Measurements from ENCODE around the gene WDR82. TPM values are rescaled to one million over a fixed set of nuclear protein-coding genes. Genes with fewer than 3 reads are reported as not detected.

WDR82 gene
- polyA plus RNA-seq, 2 donors, result 19.9 to 33.6 TPM

DNA sequence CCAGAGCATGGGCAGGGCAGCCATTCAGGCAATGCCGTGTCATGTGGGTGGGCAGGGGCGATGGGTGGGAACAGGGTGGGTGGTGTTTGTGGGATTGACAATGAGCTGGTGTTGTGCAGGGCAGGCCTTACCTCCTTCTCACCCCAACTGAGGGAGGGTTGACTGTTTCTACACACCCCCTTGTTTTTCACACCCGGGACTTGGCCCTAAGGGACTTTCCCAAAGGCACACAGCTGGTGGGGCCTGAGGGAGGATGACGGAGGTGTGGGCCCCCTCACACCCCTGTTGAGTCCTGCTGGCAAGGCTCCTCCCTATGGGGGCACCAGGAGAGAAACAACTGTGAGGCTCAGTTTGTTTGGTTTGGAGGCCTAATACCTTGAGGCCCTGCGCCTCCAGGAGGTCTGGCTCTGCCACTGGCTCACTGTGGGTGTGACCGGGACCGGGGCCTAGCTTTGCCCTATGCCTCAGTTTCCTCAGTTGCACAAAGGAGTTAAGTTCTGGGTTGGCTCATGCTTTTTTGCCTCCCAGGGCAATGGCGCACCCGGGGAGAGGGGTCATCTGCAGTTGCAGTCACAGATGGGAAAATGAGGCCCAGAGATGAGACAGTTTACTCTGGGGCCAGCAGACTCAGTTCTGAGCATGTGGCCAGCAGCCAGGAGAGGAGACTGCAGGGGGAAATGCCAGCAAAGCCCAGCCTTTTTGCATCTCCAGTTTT lies 32.6 kb upstream of the WDR82 start:
- H3K4me1 ChIP-seq (ENCODE audit: control insufficient read depth in 2 of 2, insufficient read depth in 2 of 2, low read length in 1 of 2), result peaks cover 6 to 9% of the 10 kb centered on the region in 2 donors
- H3K27me3 ChIP-seq (ENCODE audit: control insufficient read depth in 1 of 2, insufficient read depth in 2 of 2, low read length in 2 of 2), result no peaks in the 10 kb centered on the region
- no peaks in the 10 kb centered on the region for H3K36me3 ChIP-seq (ENCODE audit: control insufficient read depth in 2 of 2, insufficient read depth in 2 of 2, low read length in 1 of 2)
- H3K9me3 ChIP-seq (ENCODE audit: control insufficient read depth in 2 of 2, insufficient read depth in 1 of 2, low read depth in 1 of 2, low read length in 1 of 2), result no peaks in the 10 kb centered on the region
- H3K27ac ChIP-seq (ENCODE audit: low read depth in 2 of 2, low read length in 1 of 2), result no peak overlapping the region
- no peak overlapping the region for H3K4me3 ChIP-seq (ENCODE audit: low read depth in 1 of 2, low read length in 2 of 2)
- 73 to 74% methylated on average over 9 of the region's 9 CpGs for WGBS, 2 donors

DNA sequence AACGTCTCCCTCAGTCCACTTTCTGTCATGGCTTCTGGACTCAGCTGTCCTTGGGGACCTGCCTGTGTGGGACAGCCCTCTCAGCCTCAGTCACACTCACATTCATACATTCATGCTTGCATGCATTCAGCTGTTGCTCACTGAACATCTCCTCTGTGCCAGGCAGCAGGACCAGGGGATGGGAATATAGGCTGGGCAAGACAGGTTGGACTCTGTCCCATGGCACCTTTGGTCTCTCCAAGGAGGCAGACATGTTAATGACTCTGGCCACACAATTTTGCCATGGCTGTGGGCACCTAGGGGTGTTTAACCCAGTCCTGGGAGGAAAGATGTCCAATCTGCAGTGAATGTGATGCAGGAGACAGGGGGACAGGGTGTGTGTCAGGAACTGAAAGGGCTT lies 29.9 kb upstream of the WDR82 start:
- no peaks in the 10 kb centered on the region for H3K9me3 ChIP-seq (ENCODE audit: control insufficient read depth in 2 of 2, insufficient read depth in 1 of 2, low read depth in 1 of 2, low read length in 1 of 2)
- H3K27me3 ChIP-seq (ENCODE audit: control insufficient read depth in 1 of 2, insufficient read depth in 2 of 2, low read length in 2 of 2), result no peaks in the 10 kb centered on the region
- WGBS, 2 donors, result 73 to 89% methylated on average over 1 of the region's 1 CpG
- no peak overlapping the region for H3K27ac ChIP-seq (ENCODE audit: low read depth in 2 of 2, low read length in 1 of 2)
- no peaks in the 10 kb centered on the region for H3K36me3 ChIP-seq (ENCODE audit: control insufficient read depth in 2 of 2, insufficient read depth in 2 of 2, low read length in 1 of 2)
- H3K4me1 ChIP-seq (ENCODE audit: control insufficient read depth in 2 of 2, insufficient read depth in 2 of 2, low read length in 1 of 2), result peaks cover 3 to 4% of the 10 kb centered on the region in 2 donors
- H3K4me3 ChIP-seq (ENCODE audit: low read depth in 1 of 2, low read length in 2 of 2), result no peak overlapping the region

- Histone ChIP-seq H3K4me1 (ENCODE audit: control insufficient read depth in 2 of 2, insufficient read depth in 2 of 2, low read length in 1 of 2) (no peaks in the 10 kb centered on the region), H3K4me3 (ENCODE audit: low read depth in 1 of 2, low read length in 2 of 2) (no peak overlapping the region), H3K9me3 (ENCODE audit: control insufficient read depth in 2 of 2, insufficient read depth in 1 of 2, low read depth in 1 of 2, low read length in 1 of 2) (no peaks in the 10 kb centered on the region), H3K36me3 (ENCODE audit: control insufficient read depth in 2 of 2, insufficient read depth in 2 of 2, low read length in 1 of 2) (peaks cover 0 to 2% of the 10 kb centered on the region in 2 donors), H3K27me3 (ENCODE audit: control insufficient read depth in 1 of 2, insufficient read depth in 2 of 2, low read length in 2 of 2) (no peaks in the 10 kb centered on the region), H3K27ac (ENCODE audit: low read depth in 2 of 2, low read length in 1 of 2) (no peak overlapping the region)
- WGBS, 2 donors, result 94 to 95% methylated on average over 4 of the region's 4 CpGs
Observed at GRCh38 chr3:52306978-52307377, 28.5 kb upstream of the WDR82 start.

DNA sequence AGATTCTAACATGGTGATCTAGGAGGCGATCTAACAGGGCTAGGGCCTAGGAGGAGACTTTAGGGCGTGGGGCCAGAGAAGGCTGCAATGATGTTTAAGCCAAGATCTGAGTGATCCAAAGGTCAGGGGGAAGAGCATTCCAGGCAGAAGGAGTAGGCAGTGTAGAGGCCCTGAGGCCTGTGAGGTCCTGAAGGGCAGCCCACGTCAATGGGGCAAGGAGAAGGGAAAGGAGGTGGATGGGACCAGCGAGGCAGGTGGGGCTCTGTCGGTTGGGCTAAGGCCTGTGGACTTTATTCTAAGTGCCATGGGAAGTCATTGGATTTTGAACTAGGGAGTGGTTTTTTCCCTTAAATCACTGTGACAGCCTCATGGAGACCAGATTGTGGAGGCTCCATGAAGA lies 27.5 kb upstream of the WDR82 start:
- WGBS, 2 donors, result 81 to 93% methylated on average over 5 of the region's 5 CpGs
- Histone ChIP-seq H3K4me3 (ENCODE audit: low read depth in 1 of 2, low read length in 2 of 2) (no peak overlapping the region), H3K9me3 (ENCODE audit: control insufficient read depth in 2 of 2, insufficient read depth in 1 of 2, low read depth in 1 of 2, low read length in 1 of 2) (no peaks in the 10 kb centered on the region), H3K27me3 (ENCODE audit: control insufficient read depth in 1 of 2, insufficient read depth in 2 of 2, low read length in 2 of 2) (no peaks in the 10 kb centered on the region), H3K36me3 (ENCODE audit: control insufficient read depth in 2 of 2, insufficient read depth in 2 of 2, low read length in 1 of 2) (peaks cover 0 to 2% of the 10 kb centered on the region in 2 donors), H3K27ac (ENCODE audit: low read depth in 2 of 2, low read length in 1 of 2) (no peak overlapping the region), H3K4me1 (ENCODE audit: control insufficient read depth in 2 of 2, insufficient read depth in 2 of 2, low read length in 1 of 2) (no peaks in the 10 kb centered on the region)

DNA sequence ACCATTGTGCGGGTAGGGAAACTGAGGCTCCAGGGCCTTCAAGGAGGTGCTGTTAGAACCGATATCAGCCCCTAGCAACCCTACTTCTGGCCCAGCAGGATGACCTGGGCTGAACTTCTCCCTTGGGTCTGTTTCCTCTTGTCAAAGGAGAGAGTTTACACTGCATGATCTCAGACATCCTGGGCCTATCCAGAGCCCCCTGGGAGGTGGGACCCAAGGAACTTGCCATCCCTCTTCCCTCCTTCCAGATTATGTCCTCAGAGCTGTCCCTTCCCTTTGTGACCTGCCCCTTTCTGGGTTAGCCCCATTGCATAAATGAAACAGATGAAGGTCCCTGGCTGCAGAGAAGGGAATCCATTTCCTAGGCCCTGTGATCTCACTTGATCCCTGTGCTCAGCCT lies 25.4 kb upstream of the WDR82 start:
- H3K27ac ChIP-seq (ENCODE audit: low read depth in 2 of 2, low read length in 1 of 2), result no peak overlapping the region
- H3K27me3 ChIP-seq (ENCODE audit: control insufficient read depth in 1 of 2, insufficient read depth in 2 of 2, low read length in 2 of 2), result no peaks in the 10 kb centered on the region
- H3K9me3 ChIP-seq (ENCODE audit: control insufficient read depth in 2 of 2, insufficient read depth in 1 of 2, low read depth in 1 of 2, low read length in 1 of 2), result no peaks in the 10 kb centered on the region
- H3K36me3 ChIP-seq (ENCODE audit: control insufficient read depth in 2 of 2, insufficient read depth in 2 of 2, low read length in 1 of 2), result peaks cover 0 to 2% of the 10 kb centered on the region in 2 donors
- H3K4me1 ChIP-seq (ENCODE audit: control insufficient read depth in 2 of 2, insufficient read depth in 2 of 2, low read length in 1 of 2), result peaks cover 0 to 3% of the 10 kb centered on the region in 2 donors
- 86 to 92% methylated on average over 2 of the region's 2 CpGs for WGBS, 2 donors
- H3K4me3 ChIP-seq (ENCODE audit: low read depth in 1 of 2, low read length in 2 of 2), result no peak overlapping the region

DNA sequence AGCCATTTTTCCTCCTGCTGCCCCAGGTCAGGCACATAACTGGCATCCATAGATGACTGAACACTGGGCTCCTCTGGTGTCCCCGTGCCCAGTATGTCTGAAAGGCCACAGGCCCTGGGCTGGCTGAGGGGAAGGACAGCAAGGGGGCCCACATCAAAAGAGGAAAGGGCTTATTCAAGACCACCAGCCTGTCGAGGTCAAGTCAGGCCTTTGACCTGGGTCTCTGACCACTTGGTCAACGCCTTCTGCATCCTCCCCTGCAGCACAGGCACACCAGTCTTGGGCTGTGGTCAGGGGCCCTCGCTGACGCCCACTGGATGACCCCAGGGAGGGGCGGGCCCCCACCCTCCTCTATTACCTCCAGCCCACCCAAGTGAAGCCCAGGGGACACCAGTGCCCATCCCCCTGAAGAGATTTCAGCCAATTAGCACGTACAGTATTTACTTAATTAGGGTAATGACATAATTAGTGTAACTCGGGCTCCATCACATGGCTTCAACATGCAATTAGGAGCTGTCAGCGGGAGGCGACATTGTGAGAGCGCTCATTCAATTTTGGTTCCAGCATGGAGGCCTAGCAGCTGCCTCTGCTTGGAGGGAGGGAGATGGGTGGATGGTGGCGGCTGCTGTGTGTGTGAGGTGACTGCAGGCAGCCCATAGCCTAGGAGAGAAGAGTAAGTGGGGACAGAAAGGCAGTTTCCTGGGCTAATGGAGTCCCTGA lies 24.1 kb upstream of the WDR82 start:
- WGBS, 2 donors, result 86 to 88% methylated on average over 12 of the region's 12 CpGs
- H3K27ac ChIP-seq (ENCODE audit: low read depth in 2 of 2, low read length in 1 of 2), result no peak overlapping the region
- H3K4me3 ChIP-seq (ENCODE audit: low read depth in 1 of 2, low read length in 2 of 2), result no peak overlapping the region
- peaks cover 0 to 2% of the 10 kb centered on the region in 2 donors for H3K36me3 ChIP-seq (ENCODE audit: control insufficient read depth in 2 of 2, insufficient read depth in 2 of 2, low read length in 1 of 2)
- no peaks in the 10 kb centered on the region for H3K9me3 ChIP-seq (ENCODE audit: control insufficient read depth in 2 of 2, insufficient read depth in 1 of 2, low read depth in 1 of 2, low read length in 1 of 2)
- peaks cover 0 to 3% of the 10 kb centered on the region in 2 donors for H3K4me1 ChIP-seq (ENCODE audit: control insufficient read depth in 2 of 2, insufficient read depth in 2 of 2, low read length in 1 of 2)
- H3K27me3 ChIP-seq (ENCODE audit: control insufficient read depth in 1 of 2, insufficient read depth in 2 of 2, low read length in 2 of 2), result no peaks in the 10 kb centered on the region

GRCh38 chr3:52299879-52300611 lies 21.6 kb upstream of the WDR82 start:
- no peaks in the 10 kb centered on the region for H3K27me3 ChIP-seq (ENCODE audit: control insufficient read depth in 1 of 2, insufficient read depth in 2 of 2, low read length in 2 of 2)
- H3K4me3 ChIP-seq (ENCODE audit: low read depth in 1 of 2, low read length in 2 of 2), result no peak overlapping the region
- H3K9me3 ChIP-seq (ENCODE audit: control insufficient read depth in 2 of 2, insufficient read depth in 1 of 2, low read depth in 1 of 2, low read length in 1 of 2), result no peaks in the 10 kb centered on the region
- no peak overlapping the region for H3K27ac ChIP-seq (ENCODE audit: low read depth in 2 of 2, low read length in 1 of 2)
- 37 to 47% methylated on average over 14 of the region's 14 CpGs for WGBS, 2 donors
- H3K4me1 ChIP-seq (ENCODE audit: control insufficient read depth in 2 of 2, insufficient read depth in 2 of 2, low read length in 1 of 2), result peaks cover 0 to 3% of the 10 kb centered on the region in 2 donors
- H3K36me3 ChIP-seq (ENCODE audit: control insufficient read depth in 2 of 2, insufficient read depth in 2 of 2, low read length in 1 of 2), result peaks cover 0 to 3% of the 10 kb centered on the region in 2 donors

DNA sequence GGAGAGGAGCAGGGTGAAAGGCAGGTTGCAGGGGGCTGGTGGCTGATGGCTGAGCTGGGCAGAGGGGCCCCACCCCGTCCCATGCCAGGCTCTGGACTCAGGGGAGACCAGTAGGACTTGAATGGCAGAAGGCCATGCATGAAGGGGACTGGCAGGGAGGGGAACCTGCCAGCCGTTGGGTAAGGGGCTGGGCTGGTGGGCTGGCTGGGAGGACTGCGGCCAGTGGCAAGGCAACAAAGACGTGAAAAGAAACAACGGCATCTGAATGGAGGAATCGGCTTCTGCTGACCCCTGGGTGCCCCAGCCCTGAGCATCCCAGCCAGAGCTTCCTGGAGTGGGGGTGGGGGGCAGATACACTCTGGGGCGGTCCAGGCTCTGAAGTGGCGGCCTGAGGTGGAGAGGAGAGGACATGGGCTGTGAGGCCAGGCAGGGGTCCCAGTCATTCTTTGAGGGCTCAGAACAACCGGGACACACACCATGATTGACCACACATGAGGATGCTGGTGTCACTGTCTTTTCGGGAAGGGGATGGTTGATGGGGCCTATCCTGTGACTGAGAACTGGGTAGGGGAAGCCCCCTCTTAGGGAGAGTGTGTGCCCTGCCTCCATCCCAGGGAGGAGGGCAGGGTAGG lies 20.9 kb upstream of the WDR82 start:
- H3K27me3 ChIP-seq (ENCODE audit: control insufficient read depth in 1 of 2, insufficient read depth in 2 of 2, low read length in 2 of 2), result no peaks in the 10 kb centered on the region
- no peaks in the 10 kb centered on the region for H3K9me3 ChIP-seq (ENCODE audit: control insufficient read depth in 2 of 2, insufficient read depth in 1 of 2, low read depth in 1 of 2, low read length in 1 of 2)
- no peak overlapping the region for H3K27ac ChIP-seq (ENCODE audit: low read depth in 2 of 2, low read length in 1 of 2)
- H3K36me3 ChIP-seq (ENCODE audit: control insufficient read depth in 2 of 2, insufficient read depth in 2 of 2, low read length in 1 of 2), result peaks cover 0 to 3% of the 10 kb centered on the region in 2 donors
- H3K4me3 ChIP-seq (ENCODE audit: low read depth in 1 of 2, low read length in 2 of 2), result no peak overlapping the region
- 51 to 66% methylated on average over 10 of the region's 10 CpGs for WGBS, 2 donors
- peaks cover 0 to 3% of the 10 kb centered on the region in 2 donors for H3K4me1 ChIP-seq (ENCODE audit: control insufficient read depth in 2 of 2, insufficient read depth in 2 of 2, low read length in 1 of 2)

Data from esophagus (tissue), 2 donors.